Mammary epithelial cell (primary cell): ENCODE measurements around the gene ARHGEF40.

Source experiments
- EZH2 ChIP-seq: IDR thresholded peaks from 2 replicates; pipeline ENCODE4 v1.6.1; 2012; ENCODE audit warnings: low read length, inconsistent platforms, borderline replicate concordance
- TF ChIP-seq, protein P1 (sequence below), 2 donors: IDR thresholded peaks in 1 of 2; conservative IDR thresholded peaks in 1 of 2; 2 replicates each; pipeline ENCODE4 v1.5.1; 2011 to 2012; ENCODE audit warnings: inconsistent platforms in 2 of 2, low read length in 2 of 2, mild to moderate bottlenecking in 2 of 2, control low read depth in 1 of 2, low read depth in 1 of 2; ENCODE audit not compliant: insufficient read depth in 1 of 2; ENCODE audit errors: extremely low read depth in 1 of 2

DNA sequence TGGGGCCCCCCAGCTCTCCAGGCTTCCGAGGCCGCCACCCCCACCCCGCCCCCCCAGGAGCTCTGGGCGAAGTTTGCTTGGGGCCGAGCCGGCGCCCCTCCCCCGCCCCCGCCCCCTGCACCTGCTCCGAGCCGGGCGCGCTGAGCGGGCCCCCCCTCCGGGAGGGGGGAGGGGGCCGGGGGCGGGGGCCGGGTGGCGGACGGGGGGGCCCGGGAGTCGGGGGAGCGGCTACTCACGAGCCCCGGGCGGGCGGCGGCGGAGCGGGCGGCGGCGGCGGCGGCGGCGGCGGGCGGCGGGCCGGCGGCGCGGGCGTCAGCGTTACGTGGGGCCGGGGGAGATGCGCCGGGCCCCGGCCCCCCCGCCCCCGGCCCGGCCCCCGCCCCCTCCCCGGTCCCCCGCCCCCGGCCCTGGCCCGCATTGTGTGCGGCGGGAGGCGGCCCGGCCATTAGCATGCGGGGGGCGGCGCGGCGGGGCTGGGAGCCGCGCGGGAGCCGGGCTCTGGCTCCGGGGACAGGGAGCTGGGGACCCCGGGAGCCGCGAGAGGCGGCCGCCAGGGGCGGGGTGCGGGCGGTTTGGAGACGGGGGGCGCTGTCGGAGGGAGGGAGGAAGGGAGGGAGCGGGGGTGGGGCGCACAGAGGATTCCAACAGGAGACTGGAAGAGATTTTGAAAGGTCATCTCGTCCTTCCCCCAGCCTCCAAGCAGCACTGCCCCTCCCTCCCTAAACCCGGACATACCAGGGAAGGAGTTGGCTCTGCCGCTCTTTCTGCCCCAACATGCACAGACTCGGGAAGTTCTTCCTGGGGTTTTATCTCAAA lies 28.2 kb downstream of the ARHGEF40 start, which contains the start of gene ZNF219:
- no peak for TF ChIP-seq EZH2
- TF ChIP-seq, protein P1, sequence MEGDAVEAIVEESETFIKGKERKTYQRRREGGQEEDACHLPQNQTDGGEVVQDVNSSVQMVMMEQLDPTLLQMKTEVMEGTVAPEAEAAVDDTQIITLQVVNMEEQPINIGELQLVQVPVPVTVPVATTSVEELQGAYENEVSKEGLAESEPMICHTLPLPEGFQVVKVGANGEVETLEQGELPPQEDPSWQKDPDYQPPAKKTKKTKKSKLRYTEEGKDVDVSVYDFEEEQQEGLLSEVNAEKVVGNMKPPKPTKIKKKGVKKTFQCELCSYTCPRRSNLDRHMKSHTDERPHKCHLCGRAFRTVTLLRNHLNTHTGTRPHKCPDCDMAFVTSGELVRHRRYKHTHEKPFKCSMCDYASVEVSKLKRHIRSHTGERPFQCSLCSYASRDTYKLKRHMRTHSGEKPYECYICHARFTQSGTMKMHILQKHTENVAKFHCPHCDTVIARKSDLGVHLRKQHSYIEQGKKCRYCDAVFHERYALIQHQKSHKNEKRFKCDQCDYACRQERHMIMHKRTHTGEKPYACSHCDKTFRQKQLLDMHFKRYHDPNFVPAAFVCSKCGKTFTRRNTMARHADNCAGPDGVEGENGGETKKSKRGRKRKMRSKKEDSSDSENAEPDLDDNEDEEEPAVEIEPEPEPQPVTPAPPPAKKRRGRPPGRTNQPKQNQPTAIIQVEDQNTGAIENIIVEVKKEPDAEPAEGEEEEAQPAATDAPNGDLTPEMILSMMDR (conservative IDR thresholded peaks at IDR 0.05 in 1 of 2, IDR thresholded peaks at IDR 0.05 in 1 of 2; ENCODE audit: extremely low read depth in 1 of 2, insufficient read depth in 1 of 2, low read depth in 1 of 2, low read length in 2 of 2) = no peak
